MM.1S (cell line): ENCODE results near the gene RSF1.

ENCODE experiments used
- DNase-seq: peaks from one replicate; pipeline ENCODE4 v3.0.0-alpha.2; 2015
- H2AFZ ChIP-seq: fragments of 300-600 bp; sonication (generic); 2 replicates; pipeline ENCODE4 v1.6.0; 2016; ENCODE audit warnings: antibody characterized with exemption, low read length
- H3F3A ChIP-seq: fragments of 300-600 bp; sonication (generic); 2 replicates; pipeline ENCODE4 v1.6.1; 2016; ENCODE audit warnings: mild to moderate bottlenecking, antibody characterized with exemption, low read length, moderate library complexity, mixed read lengths; ENCODE audit not compliant: insufficient read depth
- H3K27ac ChIP-seq: fragments of 300-600 bp; sonication (generic); 2 replicates; pipeline ENCODE4 v1.5.1; 2016; ENCODE audit warnings: mild to moderate bottlenecking, low read length
- H3K27me3 ChIP-seq: fragments of 300-600 bp; sonication (generic); replicated peaks from 2 replicates; pipeline ENCODE4 v1.6.0; 2016; ENCODE audit warnings: low read length; ENCODE audit not compliant: insufficient read depth
- H3K36me3 ChIP-seq: fragments of 300-600 bp; sonication (generic); replicated peaks from 2 replicates; pipeline ENCODE4 v1.6.1; 2016; ENCODE audit warnings: mild to moderate bottlenecking, low read length, mixed read lengths; ENCODE audit not compliant: insufficient read depth
- H3K4me1 ChIP-seq: fragments of 300-600 bp; sonication (generic); 2 replicates; pipeline ENCODE4 v1.6.1; 2016; ENCODE audit warnings: low read length, mixed read lengths
- H3K4me2 ChIP-seq: fragments of 300-600 bp; sonication (generic); 2 replicates; pipeline ENCODE4 v1.6.0; 2016; ENCODE audit warnings: low read depth, low read length
- H3K4me3 ChIP-seq: fragments of 300-600 bp; sonication (generic); 2 replicates; pipeline ENCODE4 v1.5.1; 2016; ENCODE audit warnings: low read length, mixed read lengths
- H3K79me2 ChIP-seq: fragments of 300-600 bp; sonication (generic); 2 replicates; pipeline ENCODE4 v1.6.1; 2016; ENCODE audit warnings: mixed run types, low read length, mixed read lengths
- H3K9ac ChIP-seq: fragments of 300-600 bp; sonication (generic); 2 replicates; pipeline ENCODE4 v1.6.1; 2016; ENCODE audit warnings: low read length, mixed read lengths
- H3K9me2 ChIP-seq: fragments of 300-600 bp; sonication (generic); replicated peaks from 2 replicates; pipeline ENCODE4 v1.6.1; 2016; ENCODE audit warnings: mild to moderate bottlenecking, low read length, mixed read lengths; ENCODE audit not compliant: insufficient read depth
- H3K9me3 ChIP-seq: fragments of 300-600 bp; sonication (generic); replicated peaks from 2 replicates; pipeline ENCODE4 v1.6.1; 2016; ENCODE audit warnings: mild to moderate bottlenecking, low read length, mixed read lengths; ENCODE audit not compliant: insufficient read depth
- H4K20me1 ChIP-seq: fragments of 300-600 bp; sonication (generic); 2 replicates; pipeline ENCODE4 v1.6.1; 2016; ENCODE audit warnings: mild to moderate bottlenecking, low read length, moderate library complexity, mixed read lengths; ENCODE audit not compliant: insufficient read depth
- CTCF ChIP-seq: fragments of 300-600 bp; sonication (generic); IDR thresholded peaks from 2 replicates; pipeline ENCODE4 v1.5.1; 2016; ENCODE audit warnings: antibody characterized with exemption, low read length, mixed read lengths
- EZH2 ChIP-seq: fragments of 300-600 bp; sonication (generic); optimal IDR thresholded peaks from 2 replicates; pipeline ENCODE3; 2017; ENCODE audit warnings: low read depth, mild to moderate bottlenecking, antibody characterized with exemption, low read length, mixed read lengths
- EZH2phosphoT487 ChIP-seq: fragments of 300-600 bp; sonication (generic); IDR thresholded peaks from 2 replicates; pipeline ENCODE4 v1.6.1; 2018; ENCODE audit warnings: antibody characterized with exemption, low read length

The RSF1 gene

GRCh38 chr11:77770629-77771028 lies 49.9 kb downstream of the RSF1 start:
- Histone ChIP-seq H4K20me1 (0 out of 2 replicates have a peak, but pooled peaks cover 2% of the 10 kb centered on the region), H3F3A (no peaks in the 10 kb centered on the region)

GRCh38 chr11:77762426-77762825 lies 58.1 kb downstream of the RSF1 start:
- H3K27me3 ChIP-seq = no peaks in the 10 kb centered on the region
- no peak overlapping the region for H3K9ac ChIP-seq
- no peaks in the 10 kb centered on the region for H4K20me1 ChIP-seq
- H3K36me3 ChIP-seq = no peaks in the 10 kb centered on the region; the same call in 1 of the 2 replicates
- no peak overlapping the region for H2AFZ ChIP-seq
- H3F3A ChIP-seq = no peaks in the 10 kb centered on the region
- no peak overlapping the region for H3K4me3 ChIP-seq
- H3K9me2 ChIP-seq = no peaks in the 10 kb centered on the region
- no peak for DNase-seq
- no peaks in the 10 kb centered on the region for H3K9me3 ChIP-seq
- H3K27ac ChIP-seq = no peak overlapping the region
- no peaks in the 10 kb centered on the region for H3K4me1 ChIP-seq
- H3K79me2 ChIP-seq = peaks cover 9% of the 10 kb centered on the region
- H3K4me2 ChIP-seq = no peak overlapping the region
- TF ChIP-seq EZH2phosphoT487 = no peak
- TF ChIP-seq CTCF = no peak
- TF ChIP-seq EZH2 = no peak

More at GRCh38 chr11:77770629-77771028, 49.9 kb downstream of the RSF1 start:
- no peak for DNase-seq
- no peak overlapping the region for H3K27ac ChIP-seq
- H3K9me2 ChIP-seq = no peaks in the 10 kb centered on the region
- no peaks in the 10 kb centered on the region for H3K27me3 ChIP-seq
- no peak overlapping the region for H3K4me3 ChIP-seq
- no peak overlapping the region for H2AFZ ChIP-seq
- H3K9me3 ChIP-seq = no peaks in the 10 kb centered on the region
- no peaks in the 10 kb centered on the region for H3K36me3 ChIP-seq
- TF ChIP-seq EZH2phosphoT487 (no peak), EZH2 (no peak), CTCF (no peak)
- H3K79me2 ChIP-seq = peaks cover 74% of the 10 kb centered on the region
- no peak overlapping the region for H3K9ac ChIP-seq
- no peaks in the 10 kb centered on the region for H3K4me1 ChIP-seq
- H3K4me2 ChIP-seq = no peak overlapping the region

GRCh38 chr11:77761491-77761890 lies 59.0 kb downstream of the RSF1 start:
- no peak for DNase-seq
- no peaks in the 10 kb centered on the region for H3K9me2 ChIP-seq
- no peak overlapping the region for H2AFZ ChIP-seq
- TF ChIP-seq EZH2phosphoT487 (no peak), CTCF (no peak), EZH2 (no peak)
- no peaks in the 10 kb centered on the region for H3F3A ChIP-seq
- H3K36me3 ChIP-seq = no peaks in the 10 kb centered on the region; the same call in 1 of the 2 replicates
- peaks cover 7% of the 10 kb centered on the region for H3K79me2 ChIP-seq
- H3K27me3 ChIP-seq = no peaks in the 10 kb centered on the region
- no peak overlapping the region for H3K4me3 ChIP-seq
- H3K4me1 ChIP-seq = no peaks in the 10 kb centered on the region
- H4K20me1 ChIP-seq = no peaks in the 10 kb centered on the region
- no peaks in the 10 kb centered on the region for H3K9me3 ChIP-seq
- H3K9ac ChIP-seq = no peak overlapping the region
- H3K4me2 ChIP-seq = no peak overlapping the region
- H3K27ac ChIP-seq = no peak overlapping the region
